K562 (cell line): ENCODE measurements around the gene MAPKAPK2. TPM values are rescaled to one million over a fixed set of nuclear protein-coding genes. Genes with fewer than 3 reads are reported as not detected.

Experiments used
- ATAC-seq: fragments of 200-7000 bp; cut with Tn5 transposase; 3 replicates; pipeline ENCODE4 v1.9.1; 2020; ENCODE audit warnings: moderate library complexity
- BruUV-seq: library from RNA; stranded (reverse); fragments of 400-500 nt; replicated peaks from 2 replicates; lab custom pipeline; 2021; lab: Mats Ljungman, UMichigan
- CTCF ChIA-PET: fragments of 300-600 bp; formaldehyde crosslinking; extraction: SDS; loops from one replicate; lab custom pipeline; 2021; ENCODE audit warnings: low intra/inter-chr PET ratio; lab: Yijun Ruan, JAX
- POLR2A ChIA-PET: fragments of 300-600, 350-650 bp; sonication (Branson Sonifier 250); formaldehyde crosslinking; extraction: SDS; loops from one replicate; lab custom pipeline; 2021; ENCODE audit warnings: antibody characterized with exemption, inconsistent platforms; lab: Yijun Ruan, JAX
- DNase-seq, 4 experiments: peaks; one replicate each; pipeline versions ENCODE4 v3.0.0 to v3.0.0-alpha.2; 2011 to 2018; ENCODE audit warnings: low spot score in 3 of 4, mixed read lengths in 3 of 4; ENCODE audit errors: extremely low read depth in 1 of 4
- FAIRE-seq: peaks from 2 replicates; lab custom pipeline; 2011; peaks lifted over from hg19 to GRCh38; lab: Jason Lieb, UNC
- H2AFZ ChIP-seq: 2 replicates; pipeline ENCODE4 v1.6.0; 2011; ENCODE audit warnings: low read depth, low read length, control low read depth, inconsistent platforms
- H3K27ac ChIP-seq: fragments of 200-600 bp; 3 replicates; pipeline ENCODE4 v1.8.0; 2011; ENCODE audit warnings: low read depth, mild to moderate bottlenecking, control low read depth, inconsistent platforms, low read length, moderate library complexity, mixed read lengths; ENCODE audit errors: extremely low read depth
- H3K27me3 ChIP-seq, 2 experiments: fragments of 300-600 bp in 1 of 2; 2 replicates in 1 of 2; 3 replicates in 1 of 2; pipeline versions ENCODE4 v1.6.0 to v1.8.0; 2011; ENCODE audit warnings: inconsistent platforms in 2 of 2, low read length in 2 of 2, mild to moderate bottlenecking in 1 of 2, mixed read lengths in 1 of 2, moderate library complexity in 1 of 2; ENCODE audit not compliant: control insufficient read depth in 2 of 2, insufficient read depth in 2 of 2
- H3K36me3 ChIP-seq: fragments of 300-600 bp; 3 replicates; pipeline ENCODE4 v1.8.0; 2011; ENCODE audit warnings: mild to moderate bottlenecking, low read length, inconsistent platforms; ENCODE audit not compliant: control insufficient read depth, insufficient read depth
- H3K4me1 ChIP-seq, 2 experiments: fragments of 200-600 bp in 1 of 2; replicated peaks in 1 of 2; 2 replicates in 1 of 2; 3 replicates in 1 of 2; pipeline versions ENCODE4 v1.5.1 to v1.8.0; 2011; ENCODE audit warnings: inconsistent platforms in 2 of 2, low read length in 2 of 2, mild to moderate bottlenecking in 1 of 2, mixed read lengths in 1 of 2, moderate library complexity in 1 of 2; ENCODE audit not compliant: control insufficient read depth in 2 of 2, insufficient read depth in 2 of 2
- H3K4me2 ChIP-seq: 2 replicates; pipeline ENCODE4 v1.6.1; 2011; ENCODE audit warnings: low read length, control low read depth, inconsistent platforms, mixed read lengths; ENCODE audit not compliant: insufficient read depth
- H3K4me3 ChIP-seq: fragments of 200-600 bp; sonication (generic), shearing (Covaris generic); 2 replicates; pipeline ENCODE4 v1.5.1; 2016; ENCODE audit warnings: control low read depth, inconsistent platforms
- H3K79me2 ChIP-seq: fragments of 200-600 bp; 3 replicates; pipeline ENCODE4 v1.8.0; 2011; ENCODE audit warnings: low read length, inconsistent platforms; ENCODE audit not compliant: control insufficient read depth, insufficient read depth
- H3K9ac ChIP-seq, 2 experiments: 2 replicates each; pipeline versions ENCODE4 v1.6.0 to v1.6.1; 2011; ENCODE audit warnings: low read depth in 2 of 2, low read length in 2 of 2, control low read depth in 1 of 2, inconsistent platforms in 1 of 2, mild to moderate bottlenecking in 1 of 2, mixed read lengths in 1 of 2; ENCODE audit not compliant: insufficient read depth in 1 of 2
- H3K9me1 ChIP-seq: one replicate; pipeline ENCODE4 v1.6.0; 2011; ENCODE audit warnings: inconsistent platforms, mild to moderate bottlenecking, low read length, moderate library complexity; ENCODE audit not compliant: control insufficient read depth, insufficient read depth
- H3K9me3 ChIP-seq: replicated peaks from 2 replicates; pipeline ENCODE4 v1.5.1; 2011; ENCODE audit warnings: low read depth, low read length, inconsistent platforms; ENCODE audit not compliant: control insufficient read depth, insufficient read depth
- H4K20me1 ChIP-seq: replicated peaks from 2 replicates; pipeline ENCODE4 v1.6.1; 2011; ENCODE audit warnings: low read length, inconsistent platforms, mixed read lengths; ENCODE audit not compliant: control insufficient read depth, insufficient read depth
- CBFB ChIP-seq: sonication (generic); formaldehyde crosslinking; IDR thresholded peaks from 2 replicates; pipeline ENCODE4 v1.4.0; 2020; ENCODE audit warnings: mild to moderate bottlenecking, missing genetic modification reagents
- HSF4 ChIP-seq: fragments of 250-450 bp; sonication (Bioruptor Pico); IDR thresholded peaks from 2 replicates; pipeline ENCODE4 v2.1.2; 2022; ENCODE audit warnings: mild to moderate bottlenecking, moderate library complexity, borderline replicate concordance
- KAT7 ChIP-seq: sonication (generic); formaldehyde crosslinking; IDR thresholded peaks from 2 replicates; pipeline ENCODE4 v1.8.0; 2022; ENCODE audit warnings: missing genetic modification reagents, mild to moderate bottlenecking, borderline replicate concordance
- KLF6 ChIP-seq: fragments of 250-450 bp; sonication (Bioruptor Pico); IDR thresholded peaks from 2 replicates; pipeline ENCODE4 v1.4.0; 2020; ENCODE audit warnings: mild to moderate bottlenecking, moderate library complexity, borderline replicate concordance
- ZEB2 ChIP-seq: fragments of 450-650 bp; IDR thresholded peaks from 2 replicates; pipeline ENCODE4 v1.6.1; 2016
- ZNF121 ChIP-seq: sonication (generic); formaldehyde crosslinking; conservative IDR thresholded peaks from 2 replicates; pipeline ENCODE4 v1.8.0; 2022; ENCODE audit warnings: missing genetic modification reagents
- ZNF507 ChIP-seq: conservative IDR thresholded peaks from 2 replicates; pipeline ENCODE4 v1.6.1; 2017; ENCODE audit warnings: missing genetic modification characterization, missing compliant biosample characterization
- ZSCAN32 ChIP-seq: fragments of 450-650 bp; formaldehyde crosslinking; IDR thresholded peaks from 2 replicates; pipeline ENCODE4 v1.4.0; 2020; ENCODE audit warnings: mild to moderate bottlenecking, moderate library complexity
- WGBS: fragments of 100-300 bp; shearing (Covaris generic); methylation state at CpG from one replicate; pipeline ENCODE4 v1.1.6; 2016; ENCODE audit warnings: low coverage, mixed read lengths; ENCODE audit not compliant: insufficient coverage; ENCODE audit errors: missing lambda C conversion rate; 5-methylcytosine and 5-hydroxymethylcytosine counted together
- in situ Hi-C: fragments of 300-500 bp; cut with MboI; formaldehyde crosslinking; loops from 4 replicates; pipeline ENCODE4 v1.15.0; 2018; ENCODE audit warnings: inconsistent platforms, mixed read lengths
- intact Hi-C: fragments of 100-400 bp; cut with micrococcal nuclease; formaldehyde crosslinking; loops from 2 replicates; pipeline ENCODE4 v1.14.2; 2022
- polyA plus RNA-seq, 8 experiments: library from polyadenylated mRNA; depleted of rRNA in 4 of 8; stranded (reverse) in 5 of 8; unstranded in 3 of 8; fragments of >200 nt; fragmentation: Nextera tagmentation in 2 of 8; fragmentation: Illumina TruSeq in 1 of 8; extraction: Ambion mirVana in 2 of 8; extraction: Trizol in 1 of 8; gene quantifications; 2 replicates each; pipeline versions ENCODE4 v1.2.1 to v1.2.3, GENCODE V29; 2011 to 2014; ENCODE audit warnings: inconsistent platforms in 1 of 8, missing spikeins in 1 of 8
- total RNA-seq, 7 experiments: library from RNA; depleted of rRNA in 6 of 7; stranded (reverse); fragments of >200 nt in 6 of 7; fragmentation: Illumina TruSeq in 2 of 7; extraction: Trizol in 2 of 7; gene quantifications; 2 replicates each; pipeline versions ENCODE4 v1.2.1 to v1.2.3, GENCODE V29; 2011 to 2021; ENCODE audit warnings: low replicate concordance in 1 of 7
- TF ChIP-seq, protein P1 (sequence below): sonication (generic); formaldehyde crosslinking; IDR thresholded peaks from 2 replicates; pipeline ENCODE4 v1.8.0; 2022; ENCODE audit warnings: mild to moderate bottlenecking, missing genetic modification reagents
- TF ChIP-seq, protein P2 (sequence below): sonication (generic); formaldehyde crosslinking; IDR thresholded peaks from 2 replicates; pipeline ENCODE4 v1.8.1; 2023; ENCODE audit warnings: missing genetic modification reagents, mild to moderate bottlenecking, borderline replicate concordance

The MAPKAPK2 gene
- total and polyA plus RNA-seq, 9 of the 15 experiments (the other 6 are each of a cell fraction or from before 2014, with no cell fraction given) = 0.63 to 94.2 (median 52.1) TPM

DNA sequence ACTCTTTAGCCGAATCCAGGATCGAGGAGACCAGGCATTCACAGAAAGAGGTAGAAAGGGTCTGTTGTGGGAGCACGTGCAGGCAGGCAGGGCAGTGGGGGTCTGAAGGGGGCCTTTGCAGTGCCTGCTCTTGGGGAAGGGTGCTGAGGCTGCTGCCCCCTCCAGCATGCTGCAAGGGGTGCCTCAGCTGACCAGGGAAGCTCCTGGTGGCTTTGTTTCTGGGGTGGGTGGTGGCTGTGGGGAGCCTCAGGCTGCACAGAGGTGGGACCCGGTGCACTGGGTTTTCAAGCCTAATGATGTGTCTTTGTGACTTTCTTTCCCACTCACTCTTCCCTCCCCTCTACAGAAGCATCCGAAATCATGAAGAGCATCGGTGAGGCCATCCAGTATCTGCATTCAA lies 44.3 kb downstream of the MAPKAPK2 start (continued):
- TF ChIP-seq HSF4 (no peak), ZSCAN32 (CRISPR knock-in tag) (no peak), ZNF121 (CRISPR knock-in tag) (no peak), ZEB2 (no peak)

DNA sequence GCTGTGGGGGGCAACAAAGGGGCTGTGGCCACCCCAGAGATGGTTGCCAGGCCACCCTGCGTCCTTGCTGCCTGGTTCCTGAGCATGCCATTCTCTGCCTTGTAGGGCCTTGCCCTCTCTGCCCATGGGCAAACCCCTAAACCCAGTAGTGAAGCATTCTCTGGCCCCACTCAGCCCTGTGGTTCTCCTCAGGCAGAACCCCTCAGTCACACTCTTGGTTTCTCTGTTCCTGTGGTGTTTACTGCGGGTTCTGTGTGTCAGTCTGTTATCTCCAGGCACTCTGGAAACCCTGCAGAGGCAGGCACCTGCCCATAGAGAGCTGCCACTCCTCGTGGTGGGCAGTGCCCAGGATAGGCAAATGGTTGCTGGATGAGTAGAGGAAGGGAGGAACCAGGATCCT lies 44.8 kb downstream of the MAPKAPK2 start:
- Histone ChIP-seq H4K20me1 (peaks cover 33% of the 10 kb centered on the region), H3K27ac (no peak overlapping the region), H2AFZ (no peak overlapping the region), H3K9me1 (peaks cover 22% of the 10 kb centered on the region), H3K4me1 (peaks cover 6 to 16% of the 10 kb centered on the region in 2 experiments; a peak in 3 of 5 replicates), H3K4me3 (no peak overlapping the region), H3K27me3 (no peaks in the 10 kb centered on the region), H3K9me3 (no peaks in the 10 kb centered on the region), H3K9ac (no peak overlapping the region; a peak in 1 of 4 replicates), H3K79me2 (peaks cover 32% of the 10 kb centered on the region), H3K36me3 (peaks cover 52% of the 10 kb centered on the region), H3K4me2 (no peak overlapping the region)
- ChIA-PET POLR2A (no interaction called here), CTCF (no interaction called here)
- no peak for ATAC-seq
- BruUV-seq = no TSS peak
- no peak for DNase-seq
- 88% methylated on average over 3 of the region's 3 CpGs for WGBS
- intact Hi-C loops (loop anchor here (5.0 kb wide), 1 partner anchor 253 kb away; no protein-coding TSS in a partner anchor), in situ Hi-C loops (no loop called here)
- no peak for TF ChIP-seq KAT7 (CRISPR knock-in tag)
- TF ChIP-seq CBFB (CRISPR knock-in tag) = no peak
- TF ChIP-seq, protein P1, sequence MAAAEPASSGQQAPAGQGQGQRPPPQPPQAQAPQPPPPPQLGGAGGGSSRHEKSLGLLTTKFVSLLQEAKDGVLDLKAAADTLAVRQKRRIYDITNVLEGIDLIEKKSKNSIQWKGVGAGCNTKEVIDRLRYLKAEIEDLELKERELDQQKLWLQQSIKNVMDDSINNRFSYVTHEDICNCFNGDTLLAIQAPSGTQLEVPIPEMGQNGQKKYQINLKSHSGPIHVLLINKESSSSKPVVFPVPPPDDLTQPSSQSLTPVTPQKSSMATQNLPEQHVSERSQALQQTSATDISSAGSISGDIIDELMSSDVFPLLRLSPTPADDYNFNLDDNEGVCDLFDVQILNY (CRISPR knock-in tag) = no peak
- TF ChIP-seq, protein P2, sequence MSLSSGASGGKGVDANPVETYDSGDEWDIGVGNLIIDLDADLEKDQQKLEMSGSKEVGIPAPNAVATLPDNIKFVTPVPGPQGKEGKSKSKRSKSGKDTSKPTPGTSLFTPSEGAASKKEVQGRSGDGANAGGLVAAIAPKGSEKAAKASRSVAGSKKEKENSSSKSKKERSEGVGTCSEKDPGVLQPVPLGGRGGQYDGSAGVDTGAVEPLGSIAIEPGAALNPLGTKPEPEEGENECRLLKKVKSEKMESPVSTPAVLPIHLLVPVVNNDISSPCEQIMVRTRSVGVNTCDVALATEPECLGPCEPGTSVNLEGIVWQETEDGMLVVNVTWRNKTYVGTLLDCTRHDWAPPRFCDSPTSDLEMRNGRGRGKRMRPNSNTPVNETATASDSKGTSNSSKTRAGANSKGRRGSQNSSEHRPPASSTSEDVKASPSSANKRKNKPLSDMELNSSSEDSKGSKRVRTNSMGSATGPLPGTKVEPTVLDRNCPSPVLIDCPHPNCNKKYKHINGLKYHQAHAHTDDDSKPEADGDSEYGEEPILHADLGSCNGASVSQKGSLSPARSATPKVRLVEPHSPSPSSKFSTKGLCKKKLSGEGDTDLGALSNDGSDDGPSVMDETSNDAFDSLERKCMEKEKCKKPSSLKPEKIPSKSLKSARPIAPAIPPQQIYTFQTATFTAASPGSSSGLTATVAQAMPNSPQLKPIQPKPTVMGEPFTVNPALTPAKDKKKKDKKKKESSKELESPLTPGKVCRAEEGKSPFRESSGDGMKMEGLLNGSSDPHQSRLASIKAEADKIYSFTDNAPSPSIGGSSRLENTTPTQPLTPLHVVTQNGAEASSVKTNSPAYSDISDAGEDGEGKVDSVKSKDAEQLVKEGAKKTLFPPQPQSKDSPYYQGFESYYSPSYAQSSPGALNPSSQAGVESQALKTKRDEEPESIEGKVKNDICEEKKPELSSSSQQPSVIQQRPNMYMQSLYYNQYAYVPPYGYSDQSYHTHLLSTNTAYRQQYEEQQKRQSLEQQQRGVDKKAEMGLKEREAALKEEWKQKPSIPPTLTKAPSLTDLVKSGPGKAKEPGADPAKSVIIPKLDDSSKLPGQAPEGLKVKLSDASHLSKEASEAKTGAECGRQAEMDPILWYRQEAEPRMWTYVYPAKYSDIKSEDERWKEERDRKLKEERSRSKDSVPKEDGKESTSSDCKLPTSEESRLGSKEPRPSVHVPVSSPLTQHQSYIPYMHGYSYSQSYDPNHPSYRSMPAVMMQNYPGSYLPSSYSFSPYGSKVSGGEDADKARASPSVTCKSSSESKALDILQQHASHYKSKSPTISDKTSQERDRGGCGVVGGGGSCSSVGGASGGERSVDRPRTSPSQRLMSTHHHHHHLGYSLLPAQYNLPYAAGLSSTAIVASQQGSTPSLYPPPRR (CRISPR knock-in tag) = no peak
- no peak for TF ChIP-seq ZNF507
- TF ChIP-seq KLF6 (CRISPR knock-in tag) = no peak
- no peak for FAIRE-seq
